H1 (cell line): ENCODE data around the gene GCAT. TPM values are rescaled to one million over a fixed set of nuclear protein-coding genes. Genes with fewer than 3 reads are reported as not detected.

Experiments used
- CTCF ChIA-PET: fragments of 300-600 bp; sonication (Branson Sonifier 250); formaldehyde crosslinking; loops from one replicate; lab custom pipeline; 2021; ENCODE audit not compliant: partially characterized antibody; lab: Charles Lee
- POLR2A ChIA-PET: fragments of 300-600 bp; sonication (Branson Sonifier 250); formaldehyde crosslinking; loops from one replicate; lab custom pipeline; 2021; ENCODE audit warnings: inconsistent platforms; ENCODE audit not compliant: partially characterized antibody; lab: Charles Lee
- DNase-seq, 2 experiments: peaks; one replicate each; pipeline versions ENCODE4 v3.0.0 to v3.0.0-alpha.2; 2010 to 2022; ENCODE audit warnings: low spot score in 2 of 2, low read depth in 1 of 2, mixed read lengths in 1 of 2
- FAIRE-seq: peaks from 2 replicates; lab custom pipeline; 2011; peaks lifted over from hg19 to GRCh38; lab: Jason Lieb, UNC
- H2AFZ ChIP-seq: 2 replicates; pipeline ENCODE4 v1.8.1; 2012; ENCODE audit warnings: low read length, inconsistent platforms
- H2AK5ac ChIP-seq: 2 replicates; pipeline ENCODE4 v1.6.1; 2013; ENCODE audit warnings: low read depth, low read length
- H2BK120ac ChIP-seq: replicated peaks from 2 replicates; pipeline ENCODE3; 2013; ENCODE audit warnings: low read depth, low read length, inconsistent platforms
- H2BK12ac ChIP-seq: 2 replicates; pipeline ENCODE4 v1.6.1; 2013; ENCODE audit warnings: low read depth, low read length
- H2BK15ac ChIP-seq: 2 replicates; pipeline ENCODE4 v1.6.1; 2013; ENCODE audit warnings: low read length
- H2BK20ac ChIP-seq: 2 replicates; pipeline ENCODE4 v1.6.1; 2013; ENCODE audit warnings: low read length
- H2BK5ac ChIP-seq: 2 replicates; pipeline ENCODE4 v1.6.1; 2013; ENCODE audit warnings: low read depth, low read length
- H3K14ac ChIP-seq: 2 replicates; pipeline ENCODE4 v1.6.1; 2013; ENCODE audit warnings: inconsistent platforms; ENCODE audit not compliant: insufficient read length
- H3K18ac ChIP-seq: 2 replicates; pipeline ENCODE4 v1.6.1; 2013; ENCODE audit warnings: low read length; ENCODE audit errors: extremely low read depth
- H3K23ac ChIP-seq: 2 replicates; pipeline ENCODE4 v1.6.1; 2013; ENCODE audit warnings: inconsistent platforms; ENCODE audit not compliant: insufficient read length
- H3K23me2 ChIP-seq: 2 replicates; pipeline ENCODE4 v1.6.1; 2013; ENCODE audit warnings: low read depth, low read length
- H3K27ac ChIP-seq: 2 replicates; pipeline ENCODE4 v1.6.1; 2011; ENCODE audit warnings: low read depth, low read length, inconsistent platforms
- H3K27me3 ChIP-seq, 4 experiments: replicated peaks in 1 of 4; 1 replicate in 1 of 4; 2 replicates in 3 of 4; pipeline versions ENCODE4 v1.6.1 to v1.8.1; 2011 to 2013; ENCODE audit warnings: low read length in 3 of 4, mild to moderate bottlenecking in 3 of 4, inconsistent platforms in 2 of 4, mixed read lengths in 2 of 4, moderate library complexity in 1 of 4; ENCODE audit not compliant: control insufficient read depth in 3 of 4, insufficient read depth in 3 of 4; ENCODE audit errors: extremely low read depth in 1 of 4
- H3K36me3 ChIP-seq, 4 experiments: 2 replicates each; pipeline versions ENCODE4 v1.6.1 to v1.8.1; 2011 to 2013; ENCODE audit warnings: mild to moderate bottlenecking in 4 of 4, low read length in 3 of 4, moderate library complexity in 2 of 4, control low read depth in 1 of 4, inconsistent platforms in 1 of 4; ENCODE audit not compliant: insufficient read depth in 4 of 4, control insufficient read depth in 2 of 4
- H3K4ac ChIP-seq: replicated peaks from 2 replicates; pipeline ENCODE3; 2013; ENCODE audit warnings: low read length, low read depth, mixed read lengths, inconsistent platforms; ENCODE audit not compliant: insufficient read length
- H3K4me1 ChIP-seq, 4 experiments: replicated peaks in 1 of 4; 1 replicate in 1 of 4; 2 replicates in 3 of 4; pipeline versions ENCODE4 v1.6.1 to v1.8.1; 2011 to 2013; ENCODE audit warnings: low read length in 3 of 4, inconsistent platforms in 2 of 4, mixed read lengths in 1 of 4; ENCODE audit not compliant: insufficient read depth in 4 of 4, control insufficient read depth in 3 of 4
- H3K4me2 ChIP-seq, 2 experiments: 2 replicates each; pipeline versions ENCODE4 v1.6.1 to v1.8.1; 2011 to 2013; ENCODE audit warnings: low read depth in 2 of 2, low read length in 2 of 2, control low read depth in 1 of 2, inconsistent platforms in 1 of 2, mild to moderate bottlenecking in 1 of 2; ENCODE audit not compliant: insufficient read depth in 1 of 2
- H3K4me3 ChIP-seq, 4 experiments: fragments of 200-600, 300-600 bp in 1 of 4; sonication (generic), shearing (Covaris generic), sonication (Bioruptor Twin) in 1 of 4; 2 replicates each; pipeline versions ENCODE4 v1.5.1 to v1.8.1; 2011 to 2016; ENCODE audit warnings: low read length in 4 of 4, low read depth in 3 of 4, control low read depth in 2 of 4, inconsistent platforms in 2 of 4, mild to moderate bottlenecking in 2 of 4, mixed read lengths in 1 of 4, moderate library complexity in 1 of 4; ENCODE audit not compliant: insufficient read depth in 2 of 4; ENCODE audit errors: extremely low read depth in 1 of 4
- H3K56ac ChIP-seq: replicated peaks from 2 replicates; pipeline ENCODE3; 2013; ENCODE audit warnings: low read depth, mild to moderate bottlenecking, mixed read lengths, low read length, inconsistent platforms; ENCODE audit not compliant: insufficient read length
- H3K79me1 ChIP-seq: 2 replicates; pipeline ENCODE4 v1.6.1; 2013; ENCODE audit warnings: low read depth, low read length, control low read depth
- H3K79me2 ChIP-seq, 2 experiments: 2 replicates each; pipeline versions ENCODE4 v1.6.1 to v1.8.1; 2012 to 2013; ENCODE audit warnings: low read length in 2 of 2, mild to moderate bottlenecking in 2 of 2, inconsistent platforms in 1 of 2; ENCODE audit not compliant: insufficient read depth in 2 of 2, control insufficient read depth in 1 of 2
- H3K9ac ChIP-seq, 4 experiments: replicated peaks in 1 of 4; 1 replicate in 1 of 4; 2 replicates in 3 of 4; pipeline versions ENCODE4 v1.6.1 to v1.8.1; 2011 to 2013; ENCODE audit warnings: low read depth in 3 of 4, low read length in 3 of 4, control low read depth in 2 of 4, mild to moderate bottlenecking in 2 of 4, moderate library complexity in 2 of 4, inconsistent platforms in 1 of 4; ENCODE audit errors: extremely low read depth in 1 of 4
- H3K9me3 ChIP-seq, 2 experiments: 2 replicates each; pipeline versions ENCODE4 v1.6.1 to v1.8.1; 2012 to 2013; ENCODE audit warnings: mild to moderate bottlenecking in 2 of 2, moderate library complexity in 2 of 2, control low read depth in 1 of 2, inconsistent platforms in 1 of 2, low read depth in 1 of 2, low read length in 1 of 2, mixed read lengths in 1 of 2; ENCODE audit not compliant: insufficient read depth in 2 of 2
- H4K20me1 ChIP-seq, 2 experiments: replicated peaks in 1 of 2; 2 replicates each; pipeline versions ENCODE3 to v1.8.1; 2011 to 2013; ENCODE audit warnings: inconsistent platforms in 2 of 2, low read length in 2 of 2, mild to moderate bottlenecking in 1 of 2; ENCODE audit not compliant: insufficient read depth in 2 of 2, control insufficient read depth in 1 of 2
- H4K5ac ChIP-seq: 2 replicates; pipeline ENCODE4 v1.6.1; 2013; ENCODE audit warnings: low read length, low read depth, mixed read lengths, inconsistent platforms; ENCODE audit not compliant: insufficient read length
- H4K8ac ChIP-seq: 2 replicates; pipeline ENCODE4 v1.8.0; 2013; ENCODE audit warnings: mild to moderate bottlenecking, moderate library complexity, low read length, inconsistent platforms; ENCODE audit not compliant: insufficient read depth; ENCODE audit errors: extremely low read depth
- H4K91ac ChIP-seq: replicated peaks from 2 replicates; pipeline ENCODE3; 2013; ENCODE audit warnings: low read length, mixed read lengths, inconsistent platforms; ENCODE audit not compliant: insufficient read length
- WGBS, 2 experiments: shearing (Covaris generic) in 1 of 2; methylation state at CpG; one replicate each; pipeline versions ENCODE4 v1.1.6 to v1.1.7; 2013 to 2015; ENCODE audit warnings: low lambda C conversion rate in 2 of 2, mixed read lengths in 2 of 2, inconsistent platforms in 1 of 2, low coverage in 1 of 2, missing lambda C conversion rate in 1 of 2; ENCODE audit not compliant: insufficient replicate concordance in 2 of 2, insufficient coverage in 1 of 2, insufficient read length in 1 of 2; ENCODE audit errors: extremely low coverage in 1 of 2, missing lambda C conversion rate in 1 of 2; 5-methylcytosine and 5-hydroxymethylcytosine counted together
- polyA plus RNA-seq, 7 experiments: library from polyadenylated mRNA; depleted of rRNA in 3 of 7; stranded (reverse) in 5 of 7; unstranded in 2 of 7; fragments of >200 nt in 5 of 7; fragments of 200-250 nt in 2 of 7; gene quantifications; 1 replicate in 5 of 7; 2 replicates in 1 of 7; 4 replicates in 1 of 7; pipeline versions ENCODE4 v1.2.1 to v1.2.3, GENCODE V29; 2011 to 2013; ENCODE audit warnings: missing spikeins in 2 of 7, mixed read lengths in 2 of 7
- total RNA-seq: library from RNA; stranded (reverse); fragmentation: NEBNext Ultra II Directional; extraction: Animal tissue kit (Norgen Biotek cat#: 25700); gene quantifications from 2 replicates; pipeline ENCODE4 v1.2.1, GENCODE V29; 2021

The GCAT gene
- total and polyA plus RNA-seq, 2 of the 8 experiments (the other 6 are each of a cell fraction or from before 2014, with no cell fraction given), result 24.3 to 47.5 TPM

GRCh38 chr22:37781434-37782059 lies 26.2 kb upstream of the GCAT start:
- ChIA-PET CTCF (interaction anchor here (0.7 to 4.1 kb wide), 16 partner anchors 11 to 173 kb away, joined by 3 to 23 read pairs (median 4); partner anchors contain the start of gene GGA1), POLR2A (interaction anchor here (0.6 to 2.6 kb wide), 11 partner anchors 11 to 173 kb away, joined by 3 to 9 read pairs (median 4); partner anchors contain the start of genes GCAT and GGA1)
- Histone ChIP-seq H2BK5ac (no peak overlapping the region), H2AK5ac (peak overlapping the region; percentile 13; the same call in 1 of the 2 replicates), H3K56ac (no peak overlapping the region), H4K91ac (no peak overlapping the region), H3K27me3 (peaks cover 0 to 27% (median 10%) of the 10 kb centered on the region in 4 experiments; a peak in 3 of 7 replicates), H3K4me1 (peaks cover 0 to 2% (median 0%) of the 10 kb centered on the region in 4 experiments; a peak in 2 of 7 replicates), H3K14ac (no peak overlapping the region), H2BK20ac (no peak overlapping the region), H3K9ac (no peak overlapping the region), H2BK15ac (no peak overlapping the region), H3K4me3 (no peak overlapping the region), H3K27ac (no peak overlapping the region), H3K36me3 (no peaks in the 10 kb centered on the region), H3K23me2 (no peaks in the 10 kb centered on the region), H3K4ac (no peak overlapping the region), H3K9me3 (no peaks in the 10 kb centered on the region; a peak in 1 of 4 replicates), H2BK12ac (no peak overlapping the region), H4K8ac (no peak overlapping the region), H3K79me2 (no peaks in the 10 kb centered on the region), H3K4me2 (no peak overlapping the region), H4K5ac (no peak overlapping the region), H3K23ac (no peak overlapping the region), H4K20me1 (no peaks in the 10 kb centered on the region), H3K18ac (no peak overlapping the region), H2BK120ac (no peak overlapping the region), H3K79me1 (no peaks in the 10 kb centered on the region), H2AFZ (no peak overlapping the region)
- DNase-seq (no peak), FAIRE-seq (no peak)
- WGBS, 2 experiments, result 79% methylated on average over 10 of the region's 13 CpGs; no CpG with 5 or more reads in 1 of the 2 experiments
